NK-92 (cell line): ENCODE measurements around the gene NDC1.
A peak's percentile ranks its signal among the peaks of the same experiment; 100 is the strongest.
"Not testable (repeated sequence)": the region's sequence is repeated elsewhere in the genome, so short reads cannot be mapped to it uniquely, and the experiment has no call there.

Experiments used
- DNase-seq: peaks from one replicate; lab custom pipeline; 2025; ENCODE audit not compliant: unreplicated experiment; lab: John Stamatoyannopoulos, UW

NDC1 gene, protein sequence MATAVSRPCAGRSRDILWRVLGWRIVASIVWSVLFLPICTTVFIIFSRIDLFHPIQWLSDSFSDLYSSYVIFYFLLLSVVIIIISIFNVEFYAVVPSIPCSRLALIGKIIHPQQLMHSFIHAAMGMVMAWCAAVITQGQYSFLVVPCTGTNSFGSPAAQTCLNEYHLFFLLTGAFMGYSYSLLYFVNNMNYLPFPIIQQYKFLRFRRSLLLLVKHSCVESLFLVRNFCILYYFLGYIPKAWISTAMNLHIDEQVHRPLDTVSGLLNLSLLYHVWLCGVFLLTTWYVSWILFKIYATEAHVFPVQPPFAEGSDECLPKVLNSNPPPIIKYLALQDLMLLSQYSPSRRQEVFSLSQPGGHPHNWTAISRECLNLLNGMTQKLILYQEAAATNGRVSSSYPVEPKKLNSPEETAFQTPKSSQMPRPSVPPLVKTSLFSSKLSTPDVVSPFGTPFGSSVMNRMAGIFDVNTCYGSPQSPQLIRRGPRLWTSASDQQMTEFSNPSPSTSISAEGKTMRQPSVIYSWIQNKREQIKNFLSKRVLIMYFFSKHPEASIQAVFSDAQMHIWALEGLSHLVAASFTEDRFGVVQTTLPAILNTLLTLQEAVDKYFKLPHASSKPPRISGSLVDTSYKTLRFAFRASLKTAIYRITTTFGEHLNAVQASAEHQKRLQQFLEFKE

DNA sequence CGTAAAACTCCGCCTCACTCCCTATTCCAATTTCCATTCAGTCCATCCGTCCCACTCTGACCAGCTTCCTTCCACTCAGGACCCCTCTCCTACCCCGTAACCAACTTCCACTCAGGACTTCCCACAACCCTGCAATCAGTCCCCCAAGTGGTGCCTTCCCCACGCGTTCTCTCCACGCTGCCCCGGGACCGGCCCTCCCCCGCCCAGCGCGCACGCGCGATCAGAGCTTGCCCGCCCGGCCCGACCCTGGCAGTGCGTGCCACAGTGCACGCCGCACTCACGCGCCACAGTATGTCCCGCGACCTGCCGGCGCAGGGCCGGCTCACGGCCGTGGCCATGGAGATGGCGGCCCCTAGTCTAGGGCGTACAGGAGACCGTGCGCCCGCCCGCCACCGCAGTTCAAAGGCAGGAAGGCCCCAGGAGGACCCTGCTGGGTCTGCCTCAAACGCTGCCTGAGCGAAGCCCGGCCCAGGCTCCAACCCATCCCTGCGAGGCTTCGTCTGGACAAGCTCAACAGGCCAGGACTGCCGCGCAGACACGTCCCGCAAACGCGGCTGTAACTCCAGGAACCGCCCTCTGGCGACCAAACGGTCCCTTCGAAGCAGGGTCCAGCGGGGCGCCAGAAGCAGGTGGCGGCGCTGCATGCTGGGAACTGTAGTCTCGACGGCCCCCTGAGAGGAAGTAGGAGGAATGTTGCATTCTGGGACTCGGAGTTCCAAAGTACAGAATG is at the start of gene NDC1:
TSS of gene NDC1 (minus strand) at position 373 of the 730 bp plus-strand sequence. CDS start at position 338, 35 bp downstream.
- DNase-seq, result peak; percentile 29

DNA sequence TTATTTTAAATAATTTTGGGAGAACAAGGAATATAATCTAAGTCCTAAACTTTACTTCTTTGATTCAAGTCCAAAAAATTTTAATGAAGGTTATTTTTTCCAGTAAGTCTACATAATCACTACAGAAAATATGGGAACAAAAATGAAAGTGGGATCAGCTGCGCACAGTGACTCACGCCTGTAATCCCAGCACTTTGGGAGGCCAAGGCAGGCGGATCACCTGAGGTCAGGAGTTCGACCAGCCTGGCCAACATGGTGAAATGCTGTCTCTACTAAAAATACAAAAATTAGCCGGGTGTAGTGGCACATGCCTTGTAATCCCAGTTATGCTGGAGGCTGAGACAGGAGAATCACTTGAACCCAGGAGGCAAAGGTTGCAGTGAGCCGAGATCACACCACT is 45.5 kb upstream of the NDC1 start:
- DNase-seq, result not testable (repeated sequence)

DNA sequence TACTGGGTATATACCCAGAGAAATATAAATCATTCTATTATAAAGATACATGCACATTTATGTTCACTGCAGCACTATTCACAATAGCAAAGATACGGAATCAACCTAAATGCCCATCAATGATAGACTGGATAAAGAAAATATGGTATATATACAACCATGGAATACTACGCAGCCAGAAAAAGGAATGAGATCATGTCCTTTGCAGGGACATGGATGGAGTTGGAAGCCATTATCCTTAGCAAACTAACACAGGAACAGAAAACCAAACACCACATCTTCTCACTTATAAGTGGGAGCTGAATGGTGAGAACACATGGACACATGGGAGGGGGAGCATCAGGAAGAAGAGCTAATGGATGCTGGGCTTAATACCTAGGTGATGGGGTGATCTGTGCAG is 43.8 kb upstream of the NDC1 start:
- not testable (repeated sequence) for DNase-seq

DNA sequence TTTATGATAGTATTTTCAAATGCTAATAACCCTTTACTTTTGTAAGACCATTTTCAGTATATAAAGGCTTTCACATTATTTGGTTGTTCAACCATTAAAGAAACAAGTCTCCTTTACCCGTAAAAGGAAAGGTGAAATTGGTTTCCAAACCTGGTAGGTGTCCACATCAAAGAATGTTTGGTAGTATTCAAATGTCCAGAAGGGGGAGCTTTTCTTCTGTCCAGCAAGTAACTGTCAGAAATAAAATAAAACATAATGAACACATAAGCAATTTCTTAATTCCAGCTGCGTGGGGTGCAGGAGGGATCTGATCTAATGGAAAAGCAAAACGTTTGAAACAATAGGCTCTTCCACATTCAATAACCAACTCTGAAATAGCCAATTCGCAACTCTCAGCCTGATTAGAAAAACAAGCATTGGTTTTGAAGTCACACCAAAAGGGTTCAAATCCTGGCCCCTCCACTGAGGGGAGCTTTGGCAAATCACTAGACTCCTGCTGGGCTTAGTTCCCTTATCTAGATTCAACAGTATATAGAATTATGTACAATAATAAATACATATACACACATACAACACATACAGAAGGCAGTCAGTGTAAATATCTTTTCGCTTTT is 40.5 kb upstream of the NDC1 start:
- no peak for DNase-seq

DNA sequence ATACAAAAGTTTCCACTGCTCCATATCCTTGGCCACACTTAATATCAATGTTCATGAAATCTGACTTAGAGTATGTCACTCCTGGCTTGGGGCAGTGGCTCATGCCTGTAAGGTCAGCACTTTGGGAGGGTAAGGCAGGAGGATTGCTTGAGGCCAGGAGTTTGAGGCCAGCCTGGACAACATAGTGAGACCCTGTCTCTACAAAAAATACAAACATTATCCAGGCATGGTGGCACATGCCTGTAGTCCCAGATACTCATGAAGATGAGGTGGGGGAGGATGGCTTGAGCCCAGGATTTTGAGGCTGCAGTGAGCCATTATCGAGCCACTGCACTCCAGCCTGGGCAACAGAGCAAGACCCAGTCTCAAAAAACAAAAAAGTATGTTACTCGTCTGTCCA is 37.1 kb upstream of the NDC1 start:
- not testable (repeated sequence) for DNase-seq

DNA sequence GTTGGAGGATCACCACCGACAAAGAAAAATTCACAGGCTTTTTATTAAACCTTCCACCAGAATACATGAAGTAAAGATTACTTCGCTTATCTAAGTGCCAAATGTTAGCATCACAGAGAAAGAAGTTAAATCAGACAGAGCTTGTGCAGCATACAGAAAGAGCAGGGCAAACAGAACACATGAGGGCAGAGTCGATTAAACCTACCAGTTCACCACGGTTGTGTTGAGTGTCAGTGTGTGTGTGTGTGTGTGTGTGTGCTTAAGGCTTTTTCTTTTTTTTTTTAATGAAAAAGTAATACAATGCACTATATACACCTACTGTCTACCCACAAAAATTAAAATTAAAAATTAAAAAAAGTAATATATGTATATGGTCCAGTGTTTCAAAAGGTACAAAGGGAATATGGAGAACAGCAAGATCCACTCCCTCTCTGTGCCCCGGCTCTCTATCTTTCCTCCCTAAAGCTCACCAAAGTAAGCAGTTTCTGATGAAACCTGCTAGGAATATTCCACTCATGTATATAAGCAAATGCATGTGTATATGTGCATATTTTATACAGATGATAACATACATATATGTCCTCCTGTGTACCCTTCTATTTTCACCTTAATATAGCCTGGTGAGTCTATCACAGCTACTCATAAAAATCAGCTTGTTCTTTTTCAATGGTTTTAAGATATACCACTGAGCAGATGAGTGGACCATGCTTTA is 33.8 kb upstream of the NDC1 start:
- no peak for DNase-seq

DNA sequence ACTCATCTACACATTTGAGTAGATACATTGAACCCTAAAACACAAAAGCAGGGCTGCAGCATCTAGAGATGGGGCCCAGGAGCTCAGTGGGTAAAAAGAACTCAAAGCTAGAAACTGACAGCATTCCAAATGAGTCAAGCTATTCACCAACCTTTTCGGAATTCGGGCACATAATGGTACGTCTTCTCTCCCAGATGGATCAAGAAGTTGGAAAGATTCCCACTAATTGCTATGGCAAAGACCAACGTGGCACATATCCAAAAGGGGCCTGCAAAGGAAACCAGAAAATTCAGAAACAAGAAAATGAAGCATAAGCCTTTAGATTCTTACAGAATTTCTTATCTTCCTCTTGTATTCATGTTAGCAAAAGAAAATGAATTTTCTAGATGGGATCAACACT is 33.1 kb upstream of the NDC1 start:
- DNase-seq, result no peak

DNA sequence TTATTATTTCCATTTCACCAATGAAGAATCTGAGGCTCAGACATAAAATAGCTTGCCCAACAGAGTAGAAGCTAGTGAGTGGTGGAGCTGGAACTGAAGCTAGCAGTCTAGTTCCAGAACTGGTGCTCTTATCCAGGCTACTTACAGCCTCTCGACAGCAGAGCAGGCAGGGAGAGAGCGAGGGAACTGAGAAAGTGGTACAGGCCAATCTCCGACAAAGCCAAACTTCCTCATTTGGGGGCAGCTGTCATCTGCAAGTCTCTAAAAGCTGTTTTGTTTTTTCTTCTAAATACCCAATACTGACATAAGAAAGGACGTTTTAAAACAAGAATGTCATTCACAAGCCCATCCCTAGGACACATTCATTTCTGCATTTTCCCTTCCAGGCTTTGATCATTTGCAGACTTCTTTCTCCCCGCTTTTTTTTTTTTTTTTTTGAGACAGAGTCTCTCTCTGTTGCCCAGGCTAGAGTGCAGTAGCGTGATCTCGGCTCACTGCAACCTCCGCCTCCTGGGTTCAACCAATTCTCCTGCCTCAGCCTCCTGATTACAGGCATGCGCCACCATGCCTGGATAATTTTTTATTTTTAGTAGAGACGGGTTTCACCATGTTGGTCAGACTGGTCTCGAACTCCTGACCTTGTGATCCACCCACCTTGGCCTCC is 31.5 kb upstream of the NDC1 start:
- no peak for DNase-seq

DNA sequence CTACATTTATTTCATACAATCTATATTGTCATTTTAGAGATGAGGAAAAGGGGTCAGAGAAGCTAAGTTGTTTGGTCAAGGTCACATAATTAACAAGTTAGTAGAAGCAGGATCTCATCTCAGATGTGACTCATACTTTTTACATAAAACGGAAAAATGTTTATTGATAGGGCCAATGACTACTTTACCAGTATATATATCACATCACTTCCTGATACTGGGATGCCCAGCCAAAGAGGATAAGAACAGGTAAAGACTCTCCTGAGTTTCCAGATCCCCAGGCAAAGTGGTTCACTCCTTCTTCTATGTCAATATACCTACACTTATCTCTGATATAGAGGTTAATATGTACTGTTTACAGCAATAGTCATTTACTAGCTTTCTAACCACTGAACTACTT is 30.5 kb upstream of the NDC1 start:
- no peak for DNase-seq

DNA sequence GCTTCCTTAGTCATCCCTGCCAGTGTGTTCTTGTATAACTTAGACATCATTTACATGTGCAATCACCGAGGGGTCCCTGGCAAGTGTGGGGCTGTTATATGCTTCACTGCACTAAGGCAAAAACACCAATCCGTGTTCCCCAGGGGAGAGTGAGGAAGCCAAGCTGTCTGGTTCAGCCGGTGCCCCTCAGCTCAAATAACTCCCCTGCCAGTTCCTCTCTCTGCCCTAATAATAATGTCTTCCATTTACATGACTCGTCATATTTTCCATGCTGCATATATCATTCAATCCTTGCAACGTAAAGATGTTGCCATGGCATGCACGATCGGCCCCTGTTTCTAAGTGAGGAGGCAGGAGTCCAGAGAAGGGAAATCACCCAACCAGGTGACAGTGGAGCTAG is 24.4 kb upstream of the NDC1 start:
- DNase-seq, result no peak

DNA sequence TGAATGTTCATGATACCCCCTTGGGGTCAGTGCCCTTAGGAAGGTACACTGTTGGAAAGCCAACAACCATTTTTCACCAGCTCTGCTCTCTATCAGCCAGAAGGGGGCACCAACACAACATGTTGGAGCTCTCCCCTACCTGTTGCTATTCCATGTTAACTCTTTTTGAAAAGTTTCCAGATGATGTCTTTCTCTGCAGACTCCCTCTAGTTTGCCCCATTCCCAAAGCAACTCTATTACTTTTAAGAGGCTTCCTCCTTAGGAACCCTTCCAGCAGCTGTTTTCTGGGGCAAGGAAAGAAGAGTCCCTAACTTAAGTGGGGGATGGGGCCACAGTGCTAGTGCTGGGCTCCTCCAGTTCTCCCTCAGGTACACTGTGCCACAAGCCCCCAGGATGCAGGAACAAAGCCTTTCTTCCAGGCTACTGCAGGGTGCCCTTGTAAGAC is 22.9 kb upstream of the NDC1 start:
- DNase-seq, result no peak

DNA sequence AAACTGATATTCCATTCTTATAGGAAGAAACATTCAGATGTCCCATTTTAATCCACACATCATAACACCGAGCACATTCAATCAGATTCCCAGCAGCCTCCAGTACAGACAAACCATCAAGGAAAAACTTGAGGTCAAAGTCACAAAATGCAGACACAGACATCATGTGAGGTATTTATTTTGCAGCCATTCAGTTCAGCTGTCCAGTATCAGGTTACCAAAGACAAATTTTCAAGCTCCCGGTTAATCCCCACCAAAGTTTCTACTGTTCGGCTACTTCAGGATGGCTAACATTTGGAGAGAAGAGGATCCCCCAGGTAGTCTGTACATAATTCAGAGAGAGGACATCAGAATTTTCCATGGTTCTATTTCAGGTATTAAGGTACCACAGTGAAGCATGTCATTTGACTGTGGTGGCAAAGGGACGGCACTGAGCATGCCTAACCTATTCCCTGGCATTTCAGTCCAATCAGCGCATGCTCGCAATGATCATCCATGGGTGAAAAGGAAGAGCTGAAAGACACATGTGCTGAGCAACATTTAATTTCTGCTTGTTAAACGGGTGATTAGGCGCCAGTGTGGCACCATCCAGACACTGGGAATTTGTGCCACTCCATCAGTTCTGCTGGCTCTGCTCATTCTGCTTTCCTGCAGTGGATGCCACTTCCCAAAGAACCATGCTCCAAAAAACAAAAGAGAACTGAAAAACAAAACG is 13.6 kb upstream of the NDC1 start:
- no peak for DNase-seq

DNA sequence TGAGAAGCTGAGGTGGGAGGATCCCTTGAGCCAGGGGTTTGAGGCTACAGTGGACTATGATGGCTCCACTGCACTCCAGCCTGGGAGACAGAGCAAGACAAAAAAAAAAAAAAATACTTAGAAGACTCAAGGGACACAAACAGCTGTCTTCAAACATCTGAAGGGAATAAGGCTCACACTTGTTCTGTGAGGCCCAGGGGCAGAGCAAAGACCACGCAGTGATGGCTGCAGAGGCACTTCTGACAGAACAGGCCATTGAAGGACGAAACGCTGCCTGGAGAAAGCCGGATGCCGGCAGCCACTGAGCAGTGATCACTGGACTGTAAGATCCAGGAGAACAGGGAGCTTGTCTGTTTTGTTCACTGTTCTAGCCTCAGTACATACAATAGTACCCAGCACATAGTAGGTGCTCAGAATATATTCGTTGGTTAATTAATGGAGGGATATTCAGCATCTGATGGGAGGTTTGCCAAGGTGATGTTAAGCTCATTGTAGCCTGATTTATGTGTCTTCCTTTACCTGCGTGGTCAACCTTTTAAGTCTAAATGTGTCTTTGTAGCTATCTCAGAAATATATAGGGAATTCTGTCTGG is 12.1 kb upstream of the NDC1 start:
- no peak for DNase-seq

DNA sequence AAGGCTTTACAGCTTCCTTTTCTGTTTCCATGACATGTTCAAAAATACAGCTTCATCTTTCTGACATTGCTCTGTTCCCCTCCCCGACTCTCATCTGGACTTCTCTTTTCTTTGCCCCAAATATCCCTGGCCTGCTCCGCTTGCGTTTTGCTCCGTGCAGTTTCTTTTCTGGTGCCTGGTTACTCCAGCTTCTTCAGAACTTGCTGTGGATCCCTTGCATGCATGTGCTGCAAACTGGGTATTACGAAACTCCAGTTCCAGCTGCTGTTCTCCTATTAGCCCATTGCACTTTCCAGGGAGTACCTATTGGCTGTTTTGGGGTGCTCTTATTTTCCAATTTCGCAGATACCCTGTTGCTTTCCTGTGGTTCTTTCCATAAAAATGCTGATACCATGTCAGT is 9.9 kb upstream of the NDC1 start:
- no peak for DNase-seq

DNA sequence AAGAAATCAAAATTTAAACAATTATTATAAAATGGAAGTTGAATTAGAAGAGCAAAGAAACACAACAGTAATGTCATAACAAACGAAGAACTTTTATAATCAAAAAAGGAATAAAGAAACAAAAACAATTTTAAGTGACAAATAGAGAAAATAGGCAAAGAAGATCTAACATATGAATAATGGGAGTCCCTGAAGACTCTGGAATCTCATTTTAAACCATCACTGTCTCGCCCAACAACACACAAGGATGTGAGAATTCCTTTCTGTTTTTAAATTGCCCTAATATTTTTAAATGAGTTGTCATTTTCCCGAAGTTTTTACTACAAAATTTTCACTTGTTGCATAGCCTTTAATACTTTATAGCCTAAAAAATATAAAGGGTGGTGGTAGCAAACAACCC is 4.3 kb upstream of the NDC1 start:
- DNase-seq, result no peak

DNA sequence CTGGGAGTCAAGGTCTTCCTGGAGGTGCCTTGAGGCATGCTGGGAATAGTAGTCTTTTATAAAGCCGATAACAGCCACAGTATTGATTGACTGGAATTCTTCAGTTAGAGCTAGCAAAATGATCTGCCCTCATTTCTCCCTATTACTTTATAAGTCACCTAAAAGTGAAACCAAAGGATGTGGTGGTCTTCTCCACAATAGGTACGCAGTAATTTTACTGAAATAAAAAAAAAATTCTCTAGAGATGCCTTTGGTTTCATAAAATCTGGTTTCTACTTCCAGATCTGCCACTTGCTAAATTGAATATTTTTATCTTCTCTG is 518 bp upstream of the NDC1 start:
- no peak for DNase-seq

DNA sequence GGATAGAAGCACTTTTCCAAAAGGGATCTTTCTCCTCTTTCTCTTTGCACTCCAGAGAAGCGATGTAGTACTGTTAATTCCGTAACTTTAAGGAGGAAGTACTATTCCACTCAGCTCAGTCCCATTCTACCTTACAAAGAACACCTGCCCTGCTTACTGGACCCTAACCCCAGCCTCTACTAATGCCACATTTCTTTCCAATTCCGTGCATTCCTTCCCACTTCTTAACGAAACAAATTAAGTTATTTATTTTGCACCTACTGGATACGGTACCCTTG is 511 bp downstream of the NDC1 start:
- DNase-seq, result no peak

DNA sequence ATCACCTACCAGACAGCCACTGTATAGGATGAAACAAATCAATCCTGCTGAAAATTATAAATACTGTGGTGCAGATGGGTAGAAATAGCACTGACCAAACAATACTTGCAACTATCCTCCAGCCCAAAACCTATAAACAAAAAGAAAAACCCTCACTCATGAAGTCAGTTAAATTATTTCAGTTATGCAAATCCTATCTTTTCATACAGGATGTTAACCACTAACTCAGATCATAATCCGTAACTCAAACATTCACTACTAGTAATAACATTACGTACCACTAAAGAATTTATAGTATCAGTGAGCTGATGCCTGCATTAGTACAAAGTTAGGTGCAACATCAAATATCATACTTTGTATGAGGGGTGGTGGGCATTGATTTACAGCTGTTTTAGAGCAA is 2.6 kb downstream of the NDC1 start:
- DNase-seq, result no peak

DNA sequence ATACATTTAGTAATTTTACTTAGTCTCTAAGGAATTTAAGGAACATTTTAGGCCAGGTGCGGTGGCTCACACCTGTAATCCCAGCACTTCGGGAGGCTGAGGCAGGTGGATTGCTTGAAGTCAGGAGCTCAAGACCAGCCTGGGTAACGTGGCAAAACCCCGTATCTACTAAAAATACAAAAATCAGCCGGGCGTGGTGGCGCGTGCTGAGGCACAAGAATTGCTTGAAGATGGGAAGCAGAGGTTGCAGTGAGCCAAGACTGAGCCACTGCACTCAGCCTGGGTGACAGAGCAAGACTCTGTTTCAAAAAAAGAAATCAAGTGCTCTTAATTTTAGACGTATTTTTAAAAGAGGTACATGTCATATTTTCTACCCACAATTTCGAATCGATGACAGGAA is 3.3 kb downstream of the NDC1 start:
- no peak for DNase-seq

DNA sequence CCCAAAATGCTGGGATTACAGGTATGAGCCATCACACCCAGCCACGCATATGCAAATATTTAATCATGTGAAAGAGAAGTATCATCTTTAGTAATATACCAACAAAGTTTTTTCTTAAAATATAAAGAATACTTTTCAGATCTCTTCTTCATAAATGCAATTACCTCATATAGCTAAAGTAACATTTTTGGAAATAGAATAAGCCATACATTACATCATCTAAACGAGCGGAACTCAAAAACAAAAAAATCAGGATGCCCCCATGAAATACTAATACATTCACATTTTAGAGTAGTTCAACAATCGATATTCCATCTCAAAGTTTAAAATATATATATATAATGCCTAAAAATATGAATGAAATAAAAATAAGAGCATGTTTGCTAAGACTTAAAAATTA is 4.7 kb downstream of the NDC1 start:
- no peak for DNase-seq
